Stimulated activated CD8-positive, alpha-beta memory T cell treated with anti-CD3 and anti-CD28 coated beads, Interleukin-12 subunit alpha, Interleukin-12 subunit beta, amount 100 ng/mL, for 4 hours (primary cell): ENCODE data around the gene LCN9.
"Not testable (repeated sequence)": the region's sequence is repeated elsewhere in the genome, so short reads cannot be mapped to it uniquely, and the experiment has no call there.

Source experiments
- DNase-seq: peaks from one replicate; pipeline ENCODE4 v3.0.0-alpha.2; 2020; ENCODE audit warnings: low read depth

Gene LCN9

DNA sequence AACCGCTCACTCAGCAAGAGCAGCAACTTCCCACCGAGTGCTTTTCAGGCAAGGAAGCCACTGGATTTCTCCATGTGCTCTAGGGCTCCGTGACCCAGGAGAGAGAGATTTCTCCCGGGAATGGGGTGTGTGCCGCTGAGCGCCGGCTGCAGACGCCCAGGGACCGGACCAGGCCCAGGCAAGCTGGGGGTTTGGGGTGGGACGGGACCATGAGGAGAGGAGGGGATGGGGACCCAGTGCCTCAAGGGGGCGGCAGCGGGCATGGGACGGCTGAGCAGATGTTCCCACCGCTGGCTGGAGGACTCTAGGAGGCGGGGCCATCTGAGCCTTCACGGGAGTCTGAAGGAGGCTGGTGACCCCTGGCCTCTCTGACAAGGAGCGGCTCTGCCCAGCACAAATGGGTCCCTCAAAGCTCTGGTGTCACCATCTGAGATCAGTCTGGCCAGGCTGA lies 8.5 kb downstream of the LCN9 start:
- DNase-seq = no peak

GRCh38 chr9:135672786-135673185 lies 9.7 kb downstream of the LCN9 start:
- not testable (repeated sequence) for DNase-seq

GRCh38 chr9:135673941-135674340 lies 10.8 kb downstream of the LCN9 start:
- DNase-seq = no peak

DNA sequence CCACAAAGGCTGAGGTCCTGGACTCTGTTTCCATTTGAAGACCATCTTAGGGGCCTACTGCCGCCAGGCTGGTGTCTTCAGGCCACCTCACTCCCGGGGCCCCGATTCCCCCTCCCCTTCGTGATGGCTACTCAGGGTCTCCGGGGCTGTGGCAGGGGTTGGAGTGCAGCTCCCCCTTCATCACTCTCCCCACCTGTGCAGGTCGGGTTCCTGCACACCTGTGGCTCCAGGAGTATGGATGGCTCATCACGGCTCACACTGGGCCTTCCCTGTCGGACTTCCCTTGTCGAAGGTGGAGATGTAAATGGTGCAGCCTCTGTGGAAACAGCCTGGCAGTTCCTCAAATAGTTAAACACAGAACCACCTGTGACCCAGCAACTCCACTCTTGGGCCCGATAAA lies 11.9 kb downstream of the LCN9 start:
- no peak for DNase-seq

GRCh38 chr9:135676891-135677290 lies 13.8 kb downstream of the LCN9 start:
- DNase-seq = no peak

DNA sequence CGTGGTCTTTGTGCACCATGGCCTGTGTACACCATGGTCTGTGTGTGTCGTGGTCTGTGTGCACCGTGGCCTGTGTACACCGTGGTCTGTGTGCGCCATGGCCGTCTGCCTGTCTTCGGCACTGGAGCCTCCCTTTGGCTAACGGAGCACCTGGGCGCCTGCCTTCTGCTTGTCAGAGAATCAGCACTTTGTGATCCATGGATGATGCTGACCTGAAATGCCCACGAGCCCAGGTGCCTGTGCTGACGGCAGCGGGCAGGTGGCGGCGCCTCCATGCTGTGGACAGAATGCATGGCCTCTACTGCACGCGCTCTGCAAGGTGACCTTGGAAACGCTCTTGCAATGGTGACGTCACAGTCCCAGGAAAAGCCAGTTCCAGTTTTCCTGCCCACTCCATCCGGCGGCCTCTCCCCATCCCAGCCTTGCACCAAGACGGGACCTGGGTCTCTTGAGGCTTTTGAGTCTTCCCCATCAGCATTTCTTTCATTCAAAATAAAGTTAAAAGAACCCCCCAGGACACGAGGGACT lies 14.6 kb downstream of the LCN9 start:
- DNase-seq = no peak

DNA sequence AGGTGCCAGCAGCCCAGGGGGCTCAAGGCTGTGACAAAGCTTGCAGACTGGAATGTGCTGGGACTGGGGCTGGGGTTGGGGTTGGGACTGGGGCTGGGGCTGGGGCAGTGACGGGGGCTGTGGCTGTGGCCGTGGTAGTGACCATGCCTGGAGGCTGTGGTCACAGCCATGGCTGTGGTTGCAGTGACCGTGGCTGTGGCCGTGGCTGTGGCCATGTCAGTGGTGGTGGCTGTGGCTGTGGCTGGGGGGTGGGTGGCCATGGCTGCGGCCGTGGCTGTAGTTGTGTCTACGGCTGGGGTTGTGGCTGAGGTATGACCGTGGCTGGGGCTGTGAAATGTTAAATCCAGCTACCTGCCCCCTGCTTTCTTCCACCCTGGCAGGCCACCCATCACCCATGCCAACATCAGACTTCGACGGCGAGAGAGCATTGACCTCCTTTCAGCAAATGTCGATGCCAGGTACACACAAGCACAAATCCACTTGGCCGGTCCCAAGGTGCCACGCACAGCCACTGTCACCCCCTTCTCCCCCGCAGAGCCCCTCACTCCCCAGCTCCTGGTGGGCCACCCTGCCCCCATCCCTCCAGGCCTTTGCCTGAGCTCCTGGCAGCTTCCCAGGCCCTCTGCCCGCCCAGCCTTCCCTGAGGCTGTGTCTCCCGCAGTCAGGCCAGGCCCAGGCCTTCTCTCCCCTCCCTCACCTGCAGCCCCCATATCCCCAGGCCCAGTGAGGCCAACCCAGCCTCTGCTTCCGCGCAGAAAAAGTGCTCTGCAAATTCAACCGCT lies 15.3 kb downstream of the LCN9 start:
- DNase-seq = no peak

GRCh38 chr9:135680056-135680455 lies 16.9 kb downstream of the LCN9 start:
- DNase-seq = no peak

- DNase-seq = no peak
Measured at GRCh38 chr9:135681161-135681560, 18.1 kb downstream of the LCN9 start.

DNA sequence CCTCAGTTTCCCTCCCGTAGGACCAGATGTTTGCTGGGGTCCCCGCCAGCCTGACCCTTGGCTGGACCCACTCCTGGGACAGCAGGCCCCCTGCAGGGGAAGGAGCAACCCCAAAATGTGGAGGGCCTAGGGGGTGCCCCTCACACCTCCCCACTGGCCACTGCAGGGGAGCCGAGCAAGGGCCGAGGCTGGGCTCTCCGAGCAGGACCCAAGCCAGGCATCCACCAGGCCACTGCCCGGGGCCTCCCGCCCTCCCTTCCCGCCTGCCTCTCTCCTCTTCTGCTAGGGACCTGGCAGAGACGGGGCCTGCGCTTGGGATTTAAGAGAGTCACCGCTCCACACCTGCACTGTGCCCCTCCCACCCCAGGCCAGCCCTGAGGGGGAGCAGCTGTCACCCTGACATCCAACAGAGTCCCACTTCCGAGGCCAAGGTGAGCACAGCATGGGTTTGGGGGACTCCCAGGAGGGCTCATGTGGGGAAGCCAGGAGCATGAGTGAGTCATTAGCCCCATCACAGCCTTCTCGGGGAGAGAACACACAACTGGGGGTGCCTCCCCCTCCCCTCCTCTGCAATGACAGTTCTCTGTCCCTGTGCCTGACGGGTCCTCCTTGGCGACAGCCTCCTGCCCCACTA lies 20.4 kb downstream of the LCN9 start:
- DNase-seq = no peak

DNA sequence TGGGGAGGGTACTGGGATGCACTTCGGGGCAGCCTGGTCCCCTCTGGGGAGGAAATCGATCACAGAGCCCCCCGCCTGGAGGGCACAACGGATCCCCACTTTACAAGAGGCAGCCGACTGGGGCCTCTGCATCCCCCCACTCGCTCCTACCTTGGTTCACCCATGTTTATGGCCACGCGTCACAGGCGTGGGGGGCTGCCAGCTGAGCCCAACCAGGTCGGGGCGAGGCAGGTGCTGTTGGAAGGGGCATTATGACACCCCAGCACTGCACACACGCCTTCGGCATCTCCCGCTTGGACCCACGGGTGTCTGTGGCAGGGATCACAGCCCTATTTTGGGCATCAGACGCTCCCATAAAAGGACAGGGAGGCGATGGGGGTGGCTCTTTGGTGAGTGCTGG lies 21.6 kb downstream of the LCN9 start:
- no peak for DNase-seq

DNA sequence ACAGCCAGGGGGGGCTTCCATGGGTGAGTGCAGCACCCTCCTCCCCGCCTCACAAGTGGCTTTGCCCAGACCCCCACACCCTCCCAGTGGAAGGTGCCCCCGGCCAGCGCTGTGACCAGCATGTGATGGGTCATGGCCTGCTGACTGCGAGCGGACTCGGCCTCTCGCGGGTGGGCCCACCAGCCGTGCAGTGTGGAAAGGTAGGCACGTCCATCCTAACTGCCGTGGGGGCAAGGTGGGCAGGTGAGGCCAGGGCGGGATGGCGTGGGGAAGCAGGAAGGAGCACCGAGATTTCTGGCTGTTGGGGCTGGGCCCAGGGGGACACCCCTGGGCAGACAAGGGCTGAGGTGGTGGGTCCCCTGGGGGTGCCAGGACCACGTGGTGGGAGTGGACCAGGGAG lies 24.1 kb downstream of the LCN9 start:
- no peak for DNase-seq

- DNase-seq = no peak
Measured at GRCh38 chr9:135689011-135689410, 25.9 kb downstream of the LCN9 start.

DNA sequence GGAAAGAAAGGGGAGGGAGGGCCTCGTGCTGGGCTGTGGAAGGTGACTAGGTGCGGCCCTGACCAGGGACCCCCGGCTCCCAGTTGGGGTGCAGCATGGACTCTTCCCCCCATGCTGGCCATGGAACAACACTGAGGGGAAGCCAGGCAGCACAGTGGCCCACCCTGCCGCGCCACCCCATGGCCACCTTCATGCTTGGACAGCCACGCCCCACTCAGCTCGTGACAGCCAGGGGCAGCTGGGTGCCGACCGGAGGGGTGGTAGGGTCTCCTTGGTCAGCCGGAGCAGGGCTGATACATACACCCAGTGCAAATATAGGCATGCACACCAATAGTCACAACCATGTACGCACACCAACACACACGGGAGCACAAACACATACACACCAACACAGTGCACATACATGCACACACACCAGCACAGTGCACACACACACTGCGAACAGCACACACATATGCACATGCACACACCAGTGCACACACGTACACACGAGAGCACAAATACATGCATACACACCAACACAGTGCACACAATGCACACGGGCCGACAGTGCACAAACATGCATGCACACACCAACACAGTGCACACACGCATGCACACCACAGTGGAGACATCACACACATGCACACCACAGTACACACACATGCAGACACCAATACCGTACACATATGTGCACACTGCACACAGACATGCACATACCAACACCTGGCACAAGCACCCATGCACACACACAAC lies 27.9 kb downstream of the LCN9 start:
- DNase-seq = no peak

- DNase-seq = no peak
Measured at GRCh38 chr9:135692410-135692809, 29.3 kb downstream of the LCN9 start.

DNA sequence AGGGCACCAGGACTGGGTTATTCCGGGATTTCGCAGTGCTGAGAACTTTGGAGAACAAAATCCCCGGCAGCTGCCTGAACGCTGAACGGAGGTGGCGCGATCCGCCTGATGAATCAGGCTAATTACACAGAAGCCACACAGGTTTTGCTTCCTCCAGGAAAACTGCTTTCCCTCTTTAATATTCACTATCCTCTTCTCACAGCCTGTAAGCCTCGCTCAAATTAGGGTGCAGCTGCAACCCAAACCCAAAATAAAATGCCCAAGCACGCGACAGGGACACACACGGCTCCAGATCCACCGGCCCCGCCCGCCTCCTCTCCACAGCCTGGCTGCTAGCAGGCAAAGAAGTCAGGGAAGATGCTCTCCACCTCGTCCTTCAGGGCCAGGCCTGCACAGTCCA lies 30.2 kb downstream of the LCN9 start:
- DNase-seq = no peak

- no peak for DNase-seq
Measured at GRCh38 chr9:135693771-135694170, 30.7 kb downstream of the LCN9 start.

GRCh38 chr9:135694414-135694813 lies 31.3 kb downstream of the LCN9 start:
- DNase-seq = no peak

DNA sequence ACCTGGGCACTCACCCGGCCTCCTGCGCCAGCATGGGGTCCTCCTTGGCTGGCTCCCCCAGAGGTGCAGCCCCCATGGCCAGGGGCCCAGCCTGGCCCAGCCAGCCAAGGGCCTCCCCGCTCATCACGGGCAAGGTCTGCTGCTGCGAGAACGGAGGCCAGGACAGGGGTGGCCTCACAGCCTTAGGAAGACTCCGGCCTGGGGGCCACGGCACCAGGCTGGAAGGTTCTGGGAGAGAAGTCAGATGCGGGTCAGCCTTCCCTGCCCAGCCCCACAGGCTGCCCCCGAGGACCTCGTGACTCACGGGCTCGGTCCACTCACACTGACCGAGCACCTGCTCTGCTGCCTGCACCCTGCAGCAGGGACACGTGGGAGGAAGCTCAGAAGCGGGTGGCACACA lies 31.9 kb downstream of the LCN9 start:
- DNase-seq = no peak

- no peak for DNase-seq
Measured at GRCh38 chr9:135695642-135696041, 32.5 kb downstream of the LCN9 start.

- no peak for DNase-seq
Measured at GRCh38 chr9:135696446-135696845, 33.3 kb downstream of the LCN9 start.

GRCh38 chr9:135697226-135697625 lies 34.1 kb downstream of the LCN9 start:
- DNase-seq = no peak

- no peak for DNase-seq
Measured at GRCh38 chr9:135698236-135698635, 35.1 kb downstream of the LCN9 start.
